ENCODE results near the gene ZBED4. TPM values are rescaled to one million over a fixed set of nuclear protein-coding genes. Genes with fewer than 3 reads are reported as not detected.

ZBED4 gene
- total RNA-seq, 2 experiments from 2014 or later, result 14.8 to 15.0 TPM

DNA sequence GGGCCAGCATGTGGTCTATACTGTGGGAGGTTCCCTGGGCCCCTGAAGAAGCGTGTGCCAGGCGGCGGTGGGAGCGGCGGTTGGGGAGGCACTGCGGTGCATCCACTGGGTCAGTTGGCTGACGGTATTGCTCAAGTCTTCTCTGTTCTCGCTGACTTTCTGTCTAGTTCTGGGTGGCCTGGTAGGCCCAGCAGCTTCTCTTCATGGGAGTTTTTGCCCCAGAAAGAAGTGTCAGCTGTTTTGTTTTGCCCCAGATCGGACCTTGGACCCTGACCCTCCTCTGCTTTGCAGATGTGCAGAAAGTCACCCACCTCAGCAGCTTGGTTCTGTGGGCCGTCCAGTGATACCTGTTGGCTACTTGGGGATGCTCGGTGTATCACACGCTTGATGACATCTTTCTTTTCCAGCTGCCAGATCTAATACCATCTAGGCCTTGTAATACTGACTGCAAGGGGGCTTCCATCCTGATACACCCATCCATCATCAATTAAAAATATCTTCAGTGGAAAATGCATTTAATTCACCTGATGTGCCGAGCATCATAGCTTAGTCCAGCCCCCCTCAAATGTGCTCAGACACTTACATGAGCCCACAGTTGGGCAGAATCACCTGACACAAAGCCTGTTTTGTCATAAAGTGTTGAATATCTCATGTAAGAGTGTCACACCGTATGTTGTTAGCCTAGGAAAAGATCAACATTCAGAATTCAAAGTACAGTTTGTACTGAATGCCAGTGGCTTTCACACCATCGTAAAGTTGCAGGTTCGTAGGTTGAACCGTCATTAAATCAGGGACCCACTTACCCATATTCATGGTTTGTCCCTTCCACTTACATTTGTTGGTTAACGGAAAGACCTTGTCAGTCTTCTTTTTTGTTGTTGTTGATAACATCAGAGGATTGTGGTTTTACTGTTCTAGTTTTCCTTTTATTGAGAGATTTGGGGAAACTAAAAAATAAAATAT, 13.9 kb downstream of the ZBED4 start:
- Mint-ChIP-seq H3K4me3 (peak overlapping the region; percentile 38), H3K4me1 (ENCODE audit: low read depth) (peaks cover 76% of the 10 kb centered on the region), H3K36me3 (ENCODE audit: low read depth) (peaks cover 57% of the 10 kb centered on the region), H3K27ac (peak overlapping the region; percentile 80), H3K9me3 (peaks cover 5% of the 10 kb centered on the region), H3K27me3 (no peaks in the 10 kb centered on the region)
- CTCF ChIA-PET, result no interaction called here
- intact Hi-C loops (cut with DNase I, micrococcal nuclease), result no loop called here
- DNase-seq, result peak in 3 of 14 experiments; percentile 45 to 74 (median 56)
- POLR2A ChIA-PET, result interaction anchor here (2.4 kb wide), 1 partner anchor 12 kb away, joined by 12 read pairs; no protein-coding TSS in a partner anchor
- no peaks in the 10 kb centered on the region for H3K27me3 ChIP-seq (ENCODE audit: control insufficient read depth in 1 of 2, insufficient read depth in 2 of 2, low read length in 2 of 2)
- H3K4me1 ChIP-seq (ENCODE audit: insufficient read depth, low read length), result peaks cover 59% of the 10 kb centered on the region
- H3K27ac ChIP-seq (ENCODE audit: low read depth in 1 of 2, low read length in 2 of 2), result peak overlapping the region in 1 of 2 donors; percentile 18
- peaks cover 16 to 20% of the 10 kb centered on the region in 2 experiments for H3K9me3 ChIP-seq (ENCODE audit: control insufficient read depth in 1 of 2, insufficient read depth in 1 of 2, low read length in 2 of 2)
- ATAC-seq (ENCODE audit: poor library complexity), result peak; percentile 45
- no peaks in the 10 kb centered on the region for H3K36me3 ChIP-seq (ENCODE audit: insufficient read depth, low read length)
- TF ChIP-seq CTCF (IDR thresholded peaks at IDR 0.05), result no peak
- no peak overlapping the region for H3K4me3 ChIP-seq (ENCODE audit: low read length)

GRCh38 chr22:49869086-49869830, 15.6 kb downstream of the ZBED4 start:
- Histone ChIP-seq H3K9me3 (ENCODE audit: control insufficient read depth in 1 of 2, insufficient read depth in 1 of 2, low read length in 2 of 2) (peaks cover 16 to 20% of the 10 kb centered on the region in 2 experiments), H3K27ac (ENCODE audit: low read depth in 1 of 2, low read length in 2 of 2) (no peak overlapping the region), H3K27me3 (ENCODE audit: control insufficient read depth in 1 of 2, insufficient read depth in 2 of 2, low read length in 2 of 2) (no peaks in the 10 kb centered on the region), H3K4me1 (ENCODE audit: insufficient read depth, low read length) (peaks cover 56% of the 10 kb centered on the region), H3K4me3 (ENCODE audit: low read length) (no peak overlapping the region), H3K36me3 (ENCODE audit: insufficient read depth, low read length) (no peaks in the 10 kb centered on the region)
- H3K9me3 Mint-ChIP-seq, result peaks cover 5% of the 10 kb centered on the region
- ChIA-PET POLR2A (interaction anchor here (2.4 kb wide), 1 partner anchor 14 kb away, joined by 12 read pairs; no protein-coding TSS in a partner anchor), CTCF (interaction anchor here (0.8 kb wide), 1 partner anchor 15 kb away, joined by 4 read pairs; no protein-coding TSS in a partner anchor)
- no peak for ATAC-seq (ENCODE audit: poor library complexity)
- TF ChIP-seq CTCF (IDR thresholded peaks at IDR 0.05), result no peak
- no peaks in the 10 kb centered on the region for H3K27me3 Mint-ChIP-seq
- H3K4me1 Mint-ChIP-seq (ENCODE audit: low read depth), result peaks cover 74% of the 10 kb centered on the region
- peaks cover 69% of the 10 kb centered on the region for H3K36me3 Mint-ChIP-seq (ENCODE audit: low read depth)
- H3K27ac Mint-ChIP-seq, result no peak overlapping the region
- peak overlapping the region; percentile 9 for H3K4me3 Mint-ChIP-seq
- no peak for DNase-seq
- intact Hi-C loops (cut with DNase I, micrococcal nuclease), result no loop called here
